ENCODE data around the gene OMP.

OMP gene, protein sequence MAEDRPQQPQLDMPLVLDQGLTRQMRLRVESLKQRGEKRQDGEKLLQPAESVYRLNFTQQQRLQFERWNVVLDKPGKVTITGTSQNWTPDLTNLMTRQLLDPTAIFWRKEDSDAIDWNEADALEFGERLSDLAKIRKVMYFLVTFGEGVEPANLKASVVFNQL

DNA sequence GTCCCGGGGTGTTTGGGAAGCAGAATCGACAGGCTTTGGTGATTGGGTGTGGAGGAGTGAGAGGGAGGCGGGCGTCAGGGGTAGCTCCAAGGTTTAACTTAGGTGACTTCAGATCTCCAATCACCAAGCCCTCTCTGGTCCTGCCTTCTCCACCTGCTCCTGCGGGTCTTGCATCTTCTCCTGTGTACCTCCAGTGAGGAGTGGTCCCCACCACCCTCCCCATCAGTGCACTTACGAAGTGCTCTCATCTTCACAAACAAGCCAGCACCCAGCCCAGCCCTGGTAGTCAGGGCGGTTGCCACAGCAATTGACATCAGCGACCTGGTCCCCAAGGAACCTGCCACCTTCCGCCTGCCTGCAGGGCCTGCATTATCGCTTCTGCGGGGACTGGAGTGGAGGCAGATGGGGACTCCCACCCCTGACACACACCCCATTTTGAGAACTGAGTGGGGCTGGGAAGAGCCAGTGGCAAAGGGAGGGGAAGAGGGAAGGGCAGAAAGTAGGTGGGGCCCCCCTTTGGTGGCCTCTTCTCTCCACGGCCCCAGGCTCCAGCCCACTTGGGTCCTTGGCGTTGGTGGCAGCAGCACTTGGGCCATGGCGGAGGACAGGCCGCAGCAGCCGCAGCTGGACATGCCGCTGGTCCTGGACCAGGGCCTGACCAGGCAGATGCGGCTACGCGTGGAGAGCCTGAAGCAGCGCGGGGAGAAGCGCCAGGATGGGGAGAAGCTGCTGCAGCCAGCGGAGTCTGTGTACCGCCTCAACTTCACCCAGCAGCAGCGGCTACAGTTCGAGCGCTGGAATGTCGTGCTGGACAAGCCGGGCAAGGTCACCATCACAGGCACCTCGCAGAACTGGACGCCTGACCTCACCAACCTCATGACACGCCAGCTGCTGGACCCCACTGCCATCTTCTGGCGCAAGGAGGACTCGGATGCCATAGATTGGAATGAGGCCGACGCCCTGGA, at the start of gene OMP:
Gene OMP (plus strand): TSS at position 595 of the 965 bp plus-strand sequence. CDS start 0 bp downstream, at position 595.
- DNase-seq, result no peak

DNA sequence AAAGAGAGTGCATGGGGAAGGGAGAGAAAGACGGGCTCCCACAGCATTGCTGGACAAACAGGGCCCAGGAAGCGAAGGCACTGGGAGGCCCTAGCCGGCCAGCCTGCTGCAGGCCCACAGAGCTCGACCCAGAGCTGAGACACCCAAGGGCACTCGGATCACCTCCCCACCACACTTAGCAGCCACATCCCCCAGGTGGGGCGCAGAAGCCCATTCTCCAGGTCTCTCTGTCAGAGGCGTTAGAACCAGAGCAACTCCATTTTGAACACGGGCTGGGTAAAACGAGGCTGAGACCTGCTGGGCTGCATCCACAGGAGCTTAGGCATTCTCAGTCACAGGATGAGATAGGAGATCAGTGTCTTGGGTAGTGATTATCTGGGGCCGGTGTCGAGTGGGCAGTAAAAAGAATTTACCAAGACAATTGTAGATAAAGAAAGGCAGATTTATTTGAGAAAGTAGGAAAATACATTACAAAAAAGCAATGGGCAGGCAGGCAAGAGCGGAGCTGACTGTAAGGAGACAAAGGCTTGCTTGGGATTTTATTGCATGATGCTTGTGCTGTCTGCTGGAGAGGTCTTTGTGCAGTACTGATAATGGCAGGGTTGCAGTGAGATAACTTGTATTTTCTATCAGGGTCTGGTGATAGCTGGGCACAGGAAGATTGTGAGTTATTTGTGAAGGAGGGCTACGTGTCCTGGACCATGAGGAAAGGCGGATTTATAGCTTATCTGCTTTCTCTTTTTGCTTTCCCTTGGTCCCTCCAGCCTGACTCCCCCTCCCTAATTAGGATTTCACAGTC, 49.2 kb upstream of the OMP start:
- no peak for DNase-seq

DNA sequence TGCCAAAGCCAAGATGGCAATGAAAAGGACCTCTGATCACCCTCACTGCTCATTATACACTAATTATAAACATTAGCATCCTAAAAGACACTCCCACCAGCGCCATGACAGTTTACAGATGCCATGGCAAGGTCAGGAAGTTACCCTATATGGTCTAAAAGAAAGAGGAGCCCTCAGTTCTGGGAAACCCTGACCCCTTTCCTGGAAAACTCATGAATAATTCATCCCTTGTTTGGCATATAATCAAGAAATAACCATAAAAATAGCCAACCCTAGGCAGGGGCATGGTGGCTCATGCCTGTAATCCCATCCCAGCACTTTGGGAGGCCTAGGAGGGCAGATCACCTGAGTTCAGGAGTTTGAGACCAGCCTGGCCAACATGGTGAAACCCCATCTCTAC, 48.6 kb upstream of the OMP start:
- no peak for DNase-seq

DNA sequence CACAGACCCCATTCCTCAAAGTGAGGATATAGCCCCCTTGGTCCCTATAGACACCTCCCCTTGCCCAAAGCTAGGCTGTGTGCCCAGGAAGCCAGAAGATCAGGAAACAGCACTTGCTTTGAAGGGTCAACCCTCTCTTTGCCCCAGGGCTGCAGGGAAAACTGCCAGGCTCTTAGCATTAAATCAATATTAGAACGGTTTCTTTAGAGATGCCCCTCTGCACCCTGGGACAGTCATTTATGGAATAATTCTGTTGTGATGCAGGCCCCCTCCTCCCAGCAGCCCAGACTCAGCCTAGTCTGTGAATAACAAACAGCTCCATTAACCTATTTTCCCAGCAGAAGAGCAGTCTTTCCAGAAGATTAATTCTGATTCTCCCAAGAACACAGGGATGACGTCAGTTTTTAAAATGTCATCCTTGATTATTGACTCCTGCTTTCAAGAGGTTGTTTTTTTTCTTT, 47.5 kb upstream of the OMP start:
- peak; percentile 20 for DNase-seq

DNA sequence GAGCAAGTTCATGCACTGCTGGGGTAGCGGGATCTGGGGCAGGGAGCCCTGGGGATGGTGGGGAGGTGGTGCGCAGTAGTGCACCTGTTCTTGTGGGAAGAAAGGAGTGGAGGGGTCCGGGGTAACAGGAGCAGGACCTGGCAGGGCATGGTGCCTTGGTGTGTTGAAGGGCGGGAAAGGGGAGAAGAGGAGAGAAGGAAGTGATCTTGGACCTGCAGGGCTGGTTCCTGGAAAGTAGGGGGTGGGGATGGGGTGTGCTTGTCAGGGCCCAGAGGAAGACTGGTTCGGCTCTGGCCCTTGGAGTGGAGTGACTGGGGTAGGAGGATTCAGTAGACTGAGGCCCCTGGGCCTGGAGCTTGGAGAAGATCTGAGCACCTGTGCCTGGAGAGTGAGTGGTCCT, 46.7 kb upstream of the OMP start:
- no peak for DNase-seq

DNA sequence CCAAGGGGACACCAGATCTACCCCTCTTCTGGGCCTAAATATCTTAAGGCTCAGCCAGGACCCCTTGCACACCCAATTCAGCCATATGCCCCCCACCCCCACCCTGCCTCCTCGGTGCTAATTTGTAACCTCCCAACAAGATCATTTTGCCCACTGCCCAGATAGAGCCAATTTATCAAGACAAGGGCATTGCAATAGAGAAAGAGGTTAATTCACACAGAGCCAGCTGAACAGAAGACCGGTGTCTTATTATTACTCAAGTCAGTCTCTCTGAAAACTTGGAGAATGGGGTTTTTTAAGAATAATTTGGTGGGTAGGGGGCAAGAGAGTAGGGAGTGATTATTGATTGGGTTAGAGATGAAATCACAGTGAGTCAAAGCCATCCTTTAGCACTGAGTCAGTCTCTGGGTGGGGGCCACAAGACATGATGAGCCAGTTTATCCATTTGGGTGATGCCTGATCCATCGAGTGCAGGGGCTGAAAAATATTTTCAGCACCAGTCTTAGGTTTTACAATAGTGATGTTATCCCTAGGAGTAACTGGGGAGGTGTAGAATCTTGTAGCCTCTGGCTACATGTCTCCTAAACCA, 45.7 kb upstream of the OMP start:
- no peak for DNase-seq

DNA sequence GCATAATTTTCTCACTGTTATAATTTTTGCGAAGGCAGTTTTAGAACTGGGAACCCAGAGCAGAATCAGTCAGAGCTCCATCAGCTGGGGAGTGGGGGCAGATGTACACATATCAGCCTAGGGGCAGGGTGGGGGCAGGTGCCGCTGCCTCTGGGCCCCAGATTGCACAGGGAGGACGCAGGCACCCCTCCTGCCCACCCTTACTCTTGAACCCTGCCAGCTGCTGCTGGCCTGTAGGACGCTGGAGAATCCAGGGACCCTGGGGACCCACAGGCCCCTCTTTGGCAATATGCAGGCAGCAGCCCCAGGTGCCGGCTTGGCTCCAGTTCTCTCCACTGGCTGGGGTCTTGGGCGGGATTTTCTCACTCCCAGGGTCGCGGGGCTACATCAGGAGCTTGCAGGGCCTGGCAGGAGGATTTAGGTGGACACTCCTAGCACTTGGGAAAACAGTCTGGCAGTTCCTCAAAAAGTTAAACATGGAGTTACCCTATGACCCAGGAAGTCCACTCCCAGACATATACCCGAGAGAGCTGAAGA, 44.6 kb upstream of the OMP start:
- no peak for DNase-seq

DNA sequence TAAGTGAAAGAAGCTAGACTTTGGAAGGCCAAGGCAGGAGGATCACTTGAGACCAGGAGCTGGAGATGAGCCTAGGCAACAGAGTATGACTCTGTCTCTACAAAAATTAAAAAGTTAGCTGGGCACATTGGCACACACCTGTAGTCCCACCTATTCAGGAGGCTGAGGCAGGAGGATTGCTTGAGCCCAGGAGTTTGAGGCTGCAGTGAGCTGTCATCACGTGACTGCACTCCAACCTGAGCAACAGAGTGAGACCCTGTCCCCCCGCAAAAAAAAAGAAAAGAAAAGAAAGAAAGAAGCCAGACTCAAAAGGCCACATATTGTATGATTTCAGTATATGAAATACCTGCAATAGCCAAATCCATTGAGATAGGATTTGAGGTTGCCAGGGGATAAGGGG, 43.7 kb upstream of the OMP start:
- DNase-seq, result no peak

DNA sequence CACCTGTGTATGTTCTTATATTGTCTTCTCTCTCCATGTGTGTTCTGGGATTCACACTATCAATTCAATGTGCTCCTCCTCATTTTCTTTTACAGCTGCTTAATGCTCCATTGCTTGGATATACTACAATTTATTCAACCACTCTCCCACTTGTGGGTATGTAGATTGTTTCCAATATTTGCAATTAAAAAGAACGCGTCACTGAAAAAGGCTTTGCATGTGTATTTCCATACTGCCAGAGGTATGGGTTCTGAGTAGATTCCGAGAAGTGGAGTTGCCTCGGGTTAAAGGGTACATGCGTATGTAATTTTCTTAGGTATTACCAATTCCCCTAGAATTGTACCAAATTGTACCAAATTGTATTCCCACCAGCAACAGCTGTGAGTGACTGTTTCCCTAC, 42.8 kb upstream of the OMP start:
- no peak for DNase-seq

DNA sequence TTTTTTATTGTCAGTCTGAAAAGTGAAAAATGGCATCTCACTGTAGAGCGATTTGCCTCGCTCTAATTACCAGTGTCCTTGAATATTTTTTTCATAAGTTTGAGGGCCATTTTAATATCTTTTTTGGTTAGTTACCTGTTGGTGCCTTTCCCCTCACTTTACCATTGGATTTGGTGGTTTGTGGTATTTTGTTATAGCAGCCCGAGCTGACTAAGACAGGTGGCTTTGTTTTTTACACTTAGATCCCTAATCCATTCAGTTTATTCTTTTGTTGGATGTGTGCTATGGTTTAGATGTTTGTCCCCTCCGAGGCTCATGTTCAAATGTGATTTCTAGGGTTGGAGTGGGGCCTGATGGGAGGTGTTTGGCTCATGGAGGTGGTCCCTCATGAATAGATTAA, 42.4 kb upstream of the OMP start:
- no peak for DNase-seq

DNA sequence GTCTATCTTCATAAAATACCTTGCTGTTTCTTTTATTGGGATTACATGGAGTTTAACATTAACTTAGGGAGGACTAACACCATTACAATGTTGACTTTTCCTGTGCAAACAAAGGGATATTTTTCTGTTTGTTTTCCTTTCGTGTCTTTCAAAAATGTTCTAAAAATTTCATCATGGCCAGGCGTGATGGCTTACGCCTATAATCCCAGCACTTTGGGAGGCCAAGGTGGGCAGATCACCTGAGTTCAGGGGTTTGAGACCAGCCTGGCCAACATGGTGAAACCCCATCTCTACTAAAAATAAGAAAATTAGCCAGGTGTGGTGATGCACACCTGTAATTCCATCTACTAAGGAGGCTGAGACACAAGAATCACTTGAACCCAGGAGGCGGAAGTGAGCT, 41.4 kb upstream of the OMP start:
- peak; percentile 60 for DNase-seq

DNA sequence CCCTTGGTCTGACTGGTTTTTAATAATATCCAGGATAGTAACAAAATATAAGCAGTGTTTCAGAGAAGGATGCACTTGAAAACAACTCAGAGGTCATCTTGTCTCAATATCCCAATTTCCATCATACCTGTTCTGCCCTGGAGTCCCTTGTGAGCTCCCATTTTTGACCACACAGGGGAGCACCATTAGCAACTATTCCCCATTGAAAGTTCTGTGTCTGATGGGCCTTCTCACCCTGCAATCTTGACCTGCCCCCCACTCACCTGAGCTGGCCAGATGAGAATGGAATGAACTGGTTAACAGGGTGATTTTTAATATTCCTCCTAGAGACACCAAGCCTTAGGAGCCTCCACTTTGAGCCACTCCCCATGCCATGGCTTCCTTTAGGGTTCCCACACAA, 39.7 kb upstream of the OMP start:
- DNase-seq, result no peak

DNA sequence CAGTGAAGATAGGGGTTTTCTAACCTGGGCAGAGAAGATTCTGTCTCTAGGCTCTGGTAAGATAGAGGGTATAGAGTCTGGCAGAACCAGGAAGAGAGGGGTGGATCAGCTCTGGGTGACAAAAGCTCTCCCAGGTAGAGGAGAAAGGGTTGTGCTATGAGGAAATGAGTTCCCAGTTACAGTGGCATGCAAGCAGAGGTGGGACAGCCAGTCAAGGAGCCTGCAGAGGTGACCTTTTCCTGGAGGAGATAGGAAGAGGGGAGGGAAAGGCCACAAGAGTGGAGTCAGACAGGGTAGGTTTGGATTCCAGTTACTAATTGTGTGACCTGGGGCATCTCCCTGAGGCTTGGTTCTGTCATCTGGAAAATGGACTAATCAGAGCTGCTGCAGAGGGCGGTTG, 39.2 kb upstream of the OMP start:
- DNase-seq, result no peak

DNA sequence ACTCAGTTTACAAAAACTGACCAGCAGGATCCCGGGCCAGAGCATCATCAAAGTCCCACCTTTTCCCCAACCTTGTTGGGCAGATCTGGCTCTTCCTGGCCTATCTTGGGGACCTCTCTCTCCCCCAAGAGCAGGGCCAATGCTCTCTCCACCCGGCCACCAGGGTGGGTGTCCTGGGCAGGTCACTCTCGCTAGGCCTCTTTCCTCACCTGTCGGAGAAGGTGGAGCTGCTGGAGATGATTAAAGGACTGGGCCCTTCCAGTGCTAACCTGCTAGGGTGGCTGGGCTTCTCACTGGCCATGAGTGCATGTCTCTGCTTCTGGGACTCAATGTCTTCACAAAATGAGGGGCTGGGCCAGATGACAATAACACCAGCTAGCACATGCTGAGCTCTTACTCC, 38.8 kb upstream of the OMP start:
- DNase-seq, result no peak

DNA sequence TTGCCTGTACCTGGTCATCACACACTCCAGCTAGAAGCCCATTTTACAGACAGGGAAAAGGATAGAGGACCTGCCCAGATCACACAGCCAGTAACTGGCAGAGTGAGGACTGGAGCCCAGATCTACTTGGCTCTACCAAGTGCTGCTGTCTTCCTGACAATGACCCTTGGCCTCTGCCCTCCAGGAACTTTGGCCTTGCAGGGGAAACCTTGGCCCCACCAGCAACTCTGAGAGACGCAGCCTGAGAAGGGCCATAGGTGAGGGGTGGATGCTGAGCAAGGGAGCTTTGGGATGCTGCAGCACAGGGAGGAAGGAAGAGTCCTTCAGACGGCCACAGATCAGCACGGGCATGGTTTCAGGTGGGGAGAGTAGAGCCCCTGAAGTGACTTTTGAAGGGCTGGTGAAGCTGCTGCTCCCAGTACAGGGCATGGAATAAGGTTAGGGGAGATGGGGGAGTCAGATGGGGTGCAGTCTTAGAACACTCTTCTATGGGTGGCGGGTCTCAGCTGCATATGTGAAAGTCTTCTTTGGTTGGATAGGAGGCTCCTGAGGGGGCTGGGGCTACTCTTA, 37.9 kb upstream of the OMP start:
- DNase-seq, result no peak

DNA sequence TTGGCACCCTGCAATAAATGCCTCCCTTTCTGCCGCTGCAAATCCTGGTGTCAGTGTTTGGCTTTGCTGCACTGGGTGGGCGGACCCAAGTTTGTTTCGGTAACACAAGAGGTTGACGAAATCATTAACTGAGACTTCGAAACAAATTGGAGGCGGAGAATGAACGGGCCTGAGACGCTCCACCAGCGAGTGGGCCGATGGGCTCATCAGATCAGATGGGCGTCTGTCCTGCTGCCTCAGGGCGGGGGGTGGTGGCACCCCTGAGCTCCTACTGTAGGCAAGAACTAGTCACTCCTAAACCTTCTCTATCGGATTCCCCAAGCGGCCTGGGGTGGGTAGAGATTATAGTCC, 36.8 kb upstream of the OMP start:
- no peak for DNase-seq

DNA sequence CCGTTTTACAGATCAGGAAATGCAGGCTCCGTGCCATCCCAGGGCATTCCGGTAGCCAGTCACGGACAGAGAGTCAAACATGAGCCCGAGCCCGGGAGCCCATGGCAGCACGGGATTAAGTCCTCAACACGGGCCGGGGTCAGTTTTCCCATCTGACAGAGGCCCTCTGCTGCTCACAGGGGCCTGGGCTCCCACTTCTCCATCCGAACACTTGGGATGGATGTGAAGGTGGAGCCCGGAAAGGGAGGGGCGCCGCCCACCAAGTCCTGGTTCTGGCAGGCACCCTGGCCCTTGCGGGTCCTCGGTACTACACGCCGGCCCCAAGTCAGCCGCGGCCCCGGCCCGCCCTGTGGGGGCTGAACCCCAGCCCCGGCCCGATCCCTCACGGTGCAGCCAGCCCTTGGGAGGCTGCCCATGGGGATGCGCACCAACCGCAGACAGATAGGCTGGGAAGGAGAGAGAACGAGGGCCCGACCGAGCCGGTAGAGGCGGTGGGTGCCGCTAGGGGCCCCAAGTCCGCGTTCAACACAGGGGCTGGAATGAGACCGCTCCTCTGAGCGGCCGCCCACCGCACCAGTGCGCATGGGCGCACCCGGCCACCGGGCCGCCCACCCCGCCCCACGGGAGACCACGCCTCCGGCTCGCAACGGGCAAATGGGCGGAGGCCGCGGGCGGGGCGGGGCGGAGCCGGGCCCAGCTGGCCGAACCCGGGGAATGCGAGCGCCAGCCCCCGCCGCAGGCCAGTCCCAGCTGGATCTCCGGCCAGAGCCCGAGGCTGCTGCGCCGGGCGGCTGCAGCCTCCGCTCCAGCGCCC, 36.2 kb upstream of the OMP start, which contains the start of gene CAPN5:
Gene CAPN5 (plus strand): TSS at position 743 of the 814 bp plus-strand sequence. CDS start 17,916 bp downstream, outside the sequence.
- DNase-seq, result peak; percentile 83

DNA sequence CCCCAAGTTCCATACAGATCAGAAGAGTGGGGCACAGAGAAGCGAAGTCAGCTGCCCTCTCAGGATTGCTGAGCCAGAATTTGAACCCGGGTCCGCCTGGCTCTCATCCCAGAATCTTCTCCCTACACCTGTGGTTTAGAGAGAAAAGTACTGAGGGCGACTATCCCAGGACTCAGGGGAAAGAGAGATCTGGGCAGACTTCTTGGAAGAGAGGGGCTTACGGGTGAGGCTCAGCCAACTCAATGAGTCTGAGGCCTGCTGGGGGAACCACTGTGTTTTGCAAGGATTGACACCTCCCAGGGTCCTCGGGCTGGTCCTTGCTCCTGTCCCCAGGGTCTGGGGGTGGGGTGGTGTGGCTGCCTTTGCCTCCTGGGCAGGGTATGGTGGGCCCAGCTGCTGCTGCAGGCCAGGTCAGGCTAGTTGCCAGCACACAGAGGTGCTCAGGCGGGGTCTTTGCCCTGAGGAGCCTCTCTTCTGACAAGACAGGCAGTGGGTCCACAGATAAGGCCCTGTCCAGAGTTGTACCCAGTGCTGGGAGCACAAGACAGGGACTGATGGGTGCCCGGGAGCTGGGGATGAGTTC, 34.7 kb upstream of the OMP start:
- no peak for DNase-seq

DNA sequence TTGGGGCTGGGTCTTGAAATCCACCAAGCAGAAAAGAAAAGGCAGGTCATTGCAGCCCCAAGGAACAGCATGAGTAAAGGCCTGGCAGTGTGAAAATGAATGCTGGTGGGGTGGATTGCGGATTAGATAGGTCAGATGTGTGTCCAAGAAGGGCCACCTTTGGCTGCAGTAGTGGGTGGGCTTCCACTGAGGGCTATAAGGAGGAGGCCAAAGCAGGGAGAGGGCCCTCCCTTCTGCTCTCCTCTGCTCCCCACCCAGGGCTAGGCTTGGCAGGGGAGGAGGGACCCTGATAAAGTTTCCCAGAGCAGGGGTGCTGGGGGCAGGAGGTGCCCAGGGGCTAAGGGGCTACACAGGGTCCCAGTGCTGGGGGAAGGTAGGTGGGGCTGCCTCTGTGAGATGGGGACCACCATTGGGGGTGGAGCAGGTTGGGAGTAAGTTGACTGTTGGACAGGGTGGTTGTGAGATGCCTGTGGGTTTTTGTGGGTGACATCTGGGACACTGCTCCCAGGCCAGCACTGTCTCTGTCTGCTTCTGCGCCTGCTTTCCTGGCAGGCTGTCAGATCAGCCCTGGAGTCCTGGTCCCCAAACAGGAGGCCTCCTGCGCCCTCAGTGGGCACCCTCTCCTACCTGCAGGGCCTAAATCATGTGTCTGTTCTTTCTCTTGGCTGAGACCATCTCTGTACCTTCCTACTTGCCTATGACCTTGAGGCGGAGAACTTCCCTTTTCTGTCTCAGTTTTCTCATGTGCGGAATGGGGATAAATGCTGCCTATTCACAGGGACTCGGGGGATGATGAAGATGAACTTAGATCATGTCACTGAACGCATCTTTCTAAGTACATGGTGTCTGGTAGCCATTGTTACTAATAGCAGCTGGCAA, 33.9 kb upstream of the OMP start:
- no peak for DNase-seq

DNA sequence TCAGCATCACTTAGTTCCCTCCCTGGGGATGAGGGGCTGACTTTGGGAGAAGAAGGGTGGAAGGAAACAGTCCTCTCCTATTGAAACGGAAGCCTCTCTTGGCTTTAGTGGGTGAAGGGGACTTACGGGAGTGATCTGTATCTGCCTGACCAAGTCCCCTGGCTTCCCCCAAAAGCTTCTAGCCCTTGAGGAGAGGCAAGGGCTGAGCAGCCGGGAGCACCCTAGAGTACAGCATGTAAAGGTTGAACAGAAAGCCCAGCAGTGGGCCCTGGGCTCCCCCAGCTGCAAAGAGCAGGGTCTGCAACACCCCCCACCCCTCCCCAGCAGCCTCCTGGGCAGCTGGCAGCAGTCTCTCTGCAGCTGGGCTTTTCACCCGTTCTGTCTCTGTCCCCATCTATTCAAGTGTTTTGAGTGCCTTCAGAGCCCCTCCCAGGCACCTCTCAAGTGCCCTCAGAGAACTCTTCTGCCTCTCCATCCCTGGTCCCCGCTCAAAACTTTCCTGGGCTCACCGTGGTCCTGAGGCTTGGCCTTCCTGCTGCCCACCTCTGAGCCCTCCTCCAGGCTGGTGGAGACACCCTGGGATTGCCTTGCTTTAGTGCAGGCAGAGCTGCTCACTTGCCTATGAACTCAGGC, 33.2 kb upstream of the OMP start:
- no peak for DNase-seq
